ENCODE data around the gene FOXL3.
A peak's percentile ranks its signal among the peaks of the same experiment; 100 is the strongest.

Gene FOXL3

DNA sequence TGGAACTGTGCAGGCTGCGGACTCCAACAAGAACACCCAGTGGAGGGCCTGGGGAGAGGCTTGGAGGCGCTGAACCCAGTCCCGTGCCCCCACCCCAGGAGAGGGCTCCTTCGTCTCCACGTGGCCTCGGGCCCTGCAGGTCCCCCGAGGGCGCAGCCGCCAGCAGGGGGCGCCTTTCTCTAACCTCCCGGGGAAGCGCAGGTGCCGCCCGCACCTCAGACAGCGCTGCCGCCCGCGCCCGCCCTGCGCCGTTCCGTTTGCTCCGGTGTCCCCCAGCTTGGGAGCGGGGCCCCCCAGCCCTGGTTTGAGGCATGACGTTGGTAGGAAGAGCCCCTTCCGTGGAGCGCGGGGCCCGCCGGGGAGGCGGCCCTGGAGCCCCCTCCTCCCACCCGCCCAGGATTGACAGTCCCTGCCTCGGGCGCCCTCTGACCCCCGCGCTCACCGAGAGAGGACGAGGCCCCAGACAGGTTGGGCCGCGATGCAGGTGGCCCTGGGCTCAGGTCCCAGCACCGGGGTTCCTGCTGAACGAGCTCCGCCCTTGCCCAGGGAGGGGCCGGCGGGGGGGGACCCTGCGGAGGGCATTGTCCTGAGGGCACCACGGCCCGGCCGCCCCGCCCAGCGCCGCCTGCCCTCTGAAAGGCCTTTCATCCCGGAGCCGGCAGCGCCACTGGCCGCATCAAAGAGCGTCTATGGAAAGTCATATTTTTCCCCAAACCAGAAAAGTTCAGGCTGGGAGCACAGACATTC is 42.8 kb downstream of the FOXL3 start:
- H3F3A ChIP-seq (ENCODE audit: insufficient read depth) = no peaks in the 10 kb centered on the region
- no peak overlapping the region for H3K9ac ChIP-seq (ENCODE audit: low read length)
- no peaks in the 10 kb centered on the region for H3K27me3 ChIP-seq (ENCODE audit: low read length)
- H2AFZ ChIP-seq (ENCODE audit: low read depth, low read length, severe bottlenecking) = no peak overlapping the region
- H3K9me2 ChIP-seq (replicated peaks; ENCODE audit: insufficient read depth, low read length) = no peaks in the 10 kb centered on the region
- H3K4me3 ChIP-seq (ENCODE audit: insufficient read depth, low read length, poor library complexity, severe bottlenecking) = no peak overlapping the region
- peaks cover 10% of the 10 kb centered on the region; the same call in 1 of the 2 replicates for H3K9me3 ChIP-seq (ENCODE audit: insufficient read depth, low read length)
- no peak overlapping the region for H3K27ac ChIP-seq (ENCODE audit: low read depth, low read length)
- no peaks in the 10 kb centered on the region for H3K36me3 ChIP-seq (ENCODE audit: low read length)
- no peaks in the 10 kb centered on the region for H4K20me1 ChIP-seq (ENCODE audit: low read depth, low read length)
- no peak overlapping the region for H3K4me2 ChIP-seq (ENCODE audit: low read depth, low read length, poor library complexity, severe bottlenecking)
- H3K79me2 ChIP-seq (ENCODE audit: insufficient read depth, low read length) = no peaks in the 10 kb centered on the region
- TF ChIP-seq EZH2phosphoT487 (conservative IDR thresholded peaks at IDR 0.05; ENCODE audit: low read length) = no peak
- peak; percentile 20 for TF ChIP-seq CTCF (IDR thresholded peaks at IDR 0.05; ENCODE audit: insufficient read depth, low read length, poor library complexity, severe bottlenecking)

DNA sequence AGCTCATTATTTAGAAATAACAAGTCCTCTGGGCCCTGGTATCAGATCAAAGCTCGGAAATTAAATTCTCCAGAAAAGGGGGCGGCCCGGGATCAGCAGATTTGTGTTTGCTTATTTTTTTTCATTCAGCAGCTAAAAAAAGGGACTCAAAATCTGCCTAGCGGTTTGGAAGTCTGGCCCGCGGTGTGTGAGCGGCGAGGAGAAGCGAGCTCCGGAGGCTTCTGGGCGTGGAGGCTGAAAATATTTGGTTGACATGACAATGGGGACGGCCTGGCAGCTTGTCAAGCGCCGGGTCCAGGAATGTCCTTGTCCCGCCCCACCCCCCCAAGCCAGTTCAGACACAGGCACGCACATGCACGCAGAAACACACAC is 43.4 kb downstream of the FOXL3 start:
- H3K4me3 ChIP-seq (ENCODE audit: insufficient read depth, low read length, poor library complexity, severe bottlenecking) = no peak overlapping the region
- H3K9ac ChIP-seq (ENCODE audit: low read length) = no peak overlapping the region
- H3K9me3 ChIP-seq (ENCODE audit: insufficient read depth, low read length) = peaks cover 10% of the 10 kb centered on the region; the same call in 1 of the 2 replicates
- H3K27ac ChIP-seq (ENCODE audit: low read depth, low read length) = no peak overlapping the region
- no peaks in the 10 kb centered on the region for H3K9me2 ChIP-seq (replicated peaks; ENCODE audit: insufficient read depth, low read length)
- no peak overlapping the region for H2AFZ ChIP-seq (ENCODE audit: low read depth, low read length, severe bottlenecking)
- no peaks in the 10 kb centered on the region for H4K20me1 ChIP-seq (ENCODE audit: low read depth, low read length)
- TF ChIP-seq CTCF (IDR thresholded peaks at IDR 0.05; ENCODE audit: insufficient read depth, low read length, poor library complexity, severe bottlenecking) (no peak), EZH2phosphoT487 (conservative IDR thresholded peaks at IDR 0.05; ENCODE audit: low read length) (no peak)
- H3K79me2 ChIP-seq (ENCODE audit: insufficient read depth, low read length) = no peaks in the 10 kb centered on the region
- H3K27me3 ChIP-seq (ENCODE audit: low read length) = no peaks in the 10 kb centered on the region
- no peak overlapping the region for H3K4me2 ChIP-seq (ENCODE audit: low read depth, low read length, poor library complexity, severe bottlenecking)
- no peaks in the 10 kb centered on the region for H3F3A ChIP-seq (ENCODE audit: insufficient read depth)
- no peaks in the 10 kb centered on the region for H3K36me3 ChIP-seq (ENCODE audit: low read length)

GRCh38 chr7:334618-335357 is 44.8 kb downstream of the FOXL3 start:
- Histone ChIP-seq H2AFZ (ENCODE audit: low read depth, low read length, severe bottlenecking) (no peak overlapping the region), H3K9me3 (ENCODE audit: insufficient read depth, low read length) (peaks cover 10% of the 10 kb centered on the region; the same call in 1 of the 2 replicates), H3K9ac (ENCODE audit: low read length) (no peak overlapping the region), H3K4me3 (ENCODE audit: insufficient read depth, low read length, poor library complexity, severe bottlenecking) (no peak overlapping the region), H4K20me1 (ENCODE audit: low read depth, low read length) (no peaks in the 10 kb centered on the region), H3K27ac (ENCODE audit: low read depth, low read length) (no peak overlapping the region), H3K9me2 (replicated peaks; ENCODE audit: insufficient read depth, low read length) (no peaks in the 10 kb centered on the region), H3K27me3 (ENCODE audit: low read length) (no peaks in the 10 kb centered on the region), H3K4me2 (ENCODE audit: low read depth, low read length, poor library complexity, severe bottlenecking) (no peak overlapping the region), H3K79me2 (ENCODE audit: insufficient read depth, low read length) (no peaks in the 10 kb centered on the region), H3F3A (ENCODE audit: insufficient read depth) (no peaks in the 10 kb centered on the region), H3K36me3 (ENCODE audit: low read length) (no peaks in the 10 kb centered on the region)
- no peak for TF ChIP-seq EZH2phosphoT487 (conservative IDR thresholded peaks at IDR 0.05; ENCODE audit: low read length)
- no peak for TF ChIP-seq CTCF (IDR thresholded peaks at IDR 0.05; ENCODE audit: insufficient read depth, low read length, poor library complexity, severe bottlenecking)

All from SU-DHL-6 (cell line).